ENCODE measurements around the gene NELL1.

DNA sequence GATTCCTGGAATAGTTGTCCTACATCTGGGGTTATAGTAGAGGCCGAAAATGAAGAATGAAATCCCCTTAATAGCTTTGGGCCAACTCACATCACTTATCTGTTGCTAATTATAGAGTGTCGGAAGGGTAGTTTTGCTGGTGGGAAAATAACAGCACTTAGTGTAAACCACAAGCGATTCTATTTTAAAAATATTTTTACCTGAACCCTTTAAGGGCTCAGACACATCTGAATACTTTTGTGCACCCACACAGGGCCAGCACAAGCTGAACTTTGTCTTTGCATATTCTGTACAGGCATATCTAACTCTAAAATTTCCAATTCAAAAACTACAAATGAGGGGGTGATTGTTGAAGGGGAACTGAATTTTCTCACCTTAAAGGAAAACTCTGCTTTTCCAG is 42.4 kb upstream of the NELL1 start:
- TF ChIP-seq, protein P1, sequence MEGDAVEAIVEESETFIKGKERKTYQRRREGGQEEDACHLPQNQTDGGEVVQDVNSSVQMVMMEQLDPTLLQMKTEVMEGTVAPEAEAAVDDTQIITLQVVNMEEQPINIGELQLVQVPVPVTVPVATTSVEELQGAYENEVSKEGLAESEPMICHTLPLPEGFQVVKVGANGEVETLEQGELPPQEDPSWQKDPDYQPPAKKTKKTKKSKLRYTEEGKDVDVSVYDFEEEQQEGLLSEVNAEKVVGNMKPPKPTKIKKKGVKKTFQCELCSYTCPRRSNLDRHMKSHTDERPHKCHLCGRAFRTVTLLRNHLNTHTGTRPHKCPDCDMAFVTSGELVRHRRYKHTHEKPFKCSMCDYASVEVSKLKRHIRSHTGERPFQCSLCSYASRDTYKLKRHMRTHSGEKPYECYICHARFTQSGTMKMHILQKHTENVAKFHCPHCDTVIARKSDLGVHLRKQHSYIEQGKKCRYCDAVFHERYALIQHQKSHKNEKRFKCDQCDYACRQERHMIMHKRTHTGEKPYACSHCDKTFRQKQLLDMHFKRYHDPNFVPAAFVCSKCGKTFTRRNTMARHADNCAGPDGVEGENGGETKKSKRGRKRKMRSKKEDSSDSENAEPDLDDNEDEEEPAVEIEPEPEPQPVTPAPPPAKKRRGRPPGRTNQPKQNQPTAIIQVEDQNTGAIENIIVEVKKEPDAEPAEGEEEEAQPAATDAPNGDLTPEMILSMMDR (IDR thresholded peaks at IDR 0.05 in 8 of 11, conservative IDR thresholded peaks at IDR 0.05 in 3 of 11) = no peak
- TF ChIP-seq POLR2A (IDR thresholded peaks at IDR 0.05) = no peak

All from spleen (tissue), 7 donors.